ENCODE measurements around the gene NUBP2.

GRCh38 chr16:1817276-1817589 is 34.5 kb downstream of the NUBP2 start:
- TF ChIP-seq CTCF (IDR thresholded peaks at IDR 0.05) (no peak), POLR2A (IDR thresholded peaks at IDR 0.05) (no peak), POLR2AphosphoS5 (IDR thresholded peaks at IDR 0.05) (no peak)

Data from breast epithelium (tissue), 3 donors.